HG03095 (cell line): ENCODE measurements around the gene CFAP57.
"Not testable (repeated sequence)": the region's sequence is repeated elsewhere in the genome, so short reads cannot be mapped to it uniquely, and the experiment has no call there.

Source experiments
- ATAC-seq: cut with Tn5 transposase; IDR thresholded peaks from one replicate; pipeline ENCODE4 v1.9.1; 2021; ENCODE audit warnings: moderate library complexity; ENCODE audit not compliant: unreplicated experiment

Gene CFAP57

DNA sequence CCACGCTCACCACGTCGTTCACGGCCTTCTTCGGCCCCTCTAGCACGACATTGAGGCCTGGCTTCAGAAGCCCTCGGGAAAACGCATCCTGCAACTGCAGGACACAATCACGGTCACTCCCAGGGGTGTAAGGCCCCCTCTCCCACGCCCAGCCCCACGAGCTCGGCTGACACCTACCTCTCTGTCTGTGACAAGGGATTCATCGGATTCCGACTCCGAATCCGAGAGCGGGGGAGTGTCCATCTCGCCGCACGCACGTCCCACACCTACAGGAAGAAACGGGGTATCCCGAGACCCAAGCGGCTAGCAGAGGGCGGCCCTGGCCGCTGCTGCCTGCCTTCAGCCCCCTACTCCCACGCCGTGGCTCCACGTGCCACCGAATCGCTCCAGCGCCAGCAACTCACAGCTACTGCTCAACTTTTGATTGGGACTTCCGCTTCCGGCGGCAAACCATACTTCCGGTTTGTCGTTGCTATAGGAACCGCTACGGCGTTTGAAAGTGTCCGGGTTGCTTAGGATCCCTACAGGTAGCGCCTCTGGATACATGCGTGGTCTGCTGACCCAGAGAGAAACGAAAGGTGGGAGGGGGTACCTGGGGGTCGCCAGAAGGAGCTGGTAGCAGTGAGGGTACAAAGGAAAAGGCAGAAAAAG, at the start of gene CFAP57, which contains the start of gene EBNA1BP2:
TSS of gene CFAP57 (plus strand) at position 455 of the 651 bp plus-strand sequence. CDS start 424 bp downstream, outside the sequence.
TSS of gene EBNA1BP2 (minus strand) at position 415 of the 651 bp plus-strand sequence. CDS start at position 243, 172 bp downstream.
- peak; percentile 87 for ATAC-seq

DNA sequence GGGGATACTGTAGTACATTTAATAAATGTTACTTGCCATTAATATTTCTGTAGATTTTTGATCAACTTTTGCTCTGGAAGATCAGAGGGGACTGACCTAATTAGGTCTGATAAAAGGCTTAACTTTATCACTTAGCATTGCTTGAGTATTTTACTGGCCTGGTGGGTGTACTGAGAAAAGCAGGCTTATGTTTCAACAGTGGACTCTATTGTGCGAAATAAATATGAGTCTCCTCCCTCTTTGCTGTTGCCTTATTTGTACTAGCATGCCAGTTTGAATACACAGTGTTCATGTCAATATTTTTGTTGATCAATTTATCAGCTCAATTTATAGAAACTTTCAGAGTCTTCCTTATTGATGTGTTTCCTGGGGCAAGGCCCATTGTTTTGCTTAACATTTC, 49.1 kb upstream of the CFAP57 start:
- no peak for ATAC-seq

- no peak for ATAC-seq
These were observed 43.3 kb upstream of the CFAP57 start for GRCh38 chr1:43128816-43129215.

GRCh38 chr1:43129426-43129825, 42.7 kb upstream of the CFAP57 start:
- ATAC-seq, result no peak

DNA sequence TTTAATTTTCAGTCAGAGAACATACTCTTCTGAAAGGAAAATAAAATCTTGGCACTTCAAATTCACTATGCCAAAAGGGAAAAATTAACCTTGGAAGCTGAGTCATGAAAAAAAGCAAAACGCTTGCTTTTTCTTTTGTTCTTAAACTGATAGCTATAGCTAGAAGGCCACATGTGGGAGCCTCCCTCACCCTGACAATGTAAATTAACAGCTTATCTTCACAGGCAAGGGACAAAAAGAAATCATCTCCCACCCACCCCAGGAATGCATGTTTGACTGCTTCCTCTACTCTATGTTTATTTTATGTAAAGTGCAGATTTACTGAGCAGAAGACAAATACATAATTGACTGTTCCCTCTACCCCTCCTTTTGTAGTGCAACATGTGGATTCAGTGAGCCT, 38.1 kb upstream of the CFAP57 start:
- no peak for ATAC-seq

DNA sequence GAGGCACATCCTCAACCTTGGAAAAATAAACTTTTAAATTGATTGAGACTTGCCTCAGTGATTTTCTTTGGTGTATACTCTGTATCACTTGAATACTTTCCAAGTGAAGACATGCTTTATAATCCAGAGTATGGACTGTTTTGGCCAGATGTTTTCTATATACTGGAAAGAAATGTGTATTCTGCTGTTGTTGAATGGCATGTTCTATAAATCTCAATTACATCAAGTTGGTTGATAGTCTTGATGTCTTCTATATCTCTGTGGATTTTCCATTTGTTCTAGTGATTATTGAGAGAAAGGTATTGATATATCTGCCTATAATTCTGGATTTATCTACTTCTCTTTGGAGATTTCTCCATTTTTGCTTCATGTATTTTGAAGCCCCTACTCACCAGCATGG, 37.5 kb upstream of the CFAP57 start:
- ATAC-seq, result no peak

DNA sequence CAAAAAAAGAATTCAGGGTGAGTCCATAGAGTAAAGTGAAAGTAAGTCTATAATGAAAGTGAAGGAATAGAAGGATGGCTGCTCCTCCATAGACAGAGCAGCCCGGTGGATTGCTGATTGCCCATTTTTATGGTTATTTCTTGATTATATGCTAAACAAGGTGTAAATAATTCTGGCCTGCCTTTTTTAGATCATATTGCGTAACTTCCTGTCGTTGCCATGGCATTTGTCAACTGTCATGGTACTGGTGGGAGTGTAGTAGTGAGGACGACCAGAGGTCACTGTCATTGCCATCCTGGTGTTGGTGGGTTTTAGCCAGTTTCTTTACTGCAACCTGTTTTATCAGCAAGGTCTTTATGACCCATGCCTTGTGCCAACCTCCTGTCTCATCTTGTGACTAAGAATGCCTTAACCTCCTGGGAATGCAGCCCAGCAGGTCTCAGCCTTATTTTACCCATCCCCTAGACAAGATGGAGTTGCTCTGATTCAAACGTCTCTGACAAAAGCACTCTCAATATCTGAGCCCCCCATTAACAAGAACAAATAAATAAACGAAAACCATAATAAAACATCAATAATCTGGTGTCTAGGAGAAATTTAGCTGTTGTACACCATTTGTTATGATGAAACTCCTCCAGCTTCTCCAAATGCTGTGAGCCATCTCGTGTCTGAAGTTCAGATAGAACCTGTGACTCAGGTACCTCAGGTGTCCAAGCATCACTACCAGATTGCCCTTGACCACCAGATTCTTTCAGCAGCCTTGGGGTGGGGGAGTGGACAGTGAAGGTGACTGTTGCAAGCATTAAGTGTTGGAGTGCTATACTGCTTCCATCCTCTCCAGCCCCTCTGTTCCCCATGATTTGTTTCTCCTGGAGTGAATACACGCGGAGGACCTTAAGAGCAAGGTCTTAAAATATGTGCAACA, 36.0 kb upstream of the CFAP57 start:
- no peak for ATAC-seq

- no peak for ATAC-seq
These were observed 34.6 kb upstream of the CFAP57 start for GRCh38 chr1:43137445-43138052.

DNA sequence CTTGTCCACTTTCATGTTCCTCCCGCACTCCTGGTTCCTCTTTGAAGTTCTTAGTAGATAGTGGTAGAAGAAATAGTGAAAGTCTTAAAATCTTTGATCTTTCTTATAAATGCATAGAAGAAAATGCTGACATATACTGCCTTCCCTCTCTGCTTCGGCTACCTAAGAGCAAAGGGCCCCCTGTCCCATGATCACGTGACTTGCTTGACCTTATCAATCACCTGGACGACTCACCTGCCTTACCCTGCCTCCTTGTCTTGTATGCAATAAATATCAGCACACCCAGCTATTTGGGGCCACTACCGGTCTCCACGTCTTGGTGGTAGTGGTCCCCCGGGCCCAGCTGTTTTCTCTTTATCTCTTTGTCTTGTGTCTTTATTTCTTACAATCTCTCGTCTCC, 32.8 kb upstream of the CFAP57 start:
- not testable (repeated sequence) for ATAC-seq

DNA sequence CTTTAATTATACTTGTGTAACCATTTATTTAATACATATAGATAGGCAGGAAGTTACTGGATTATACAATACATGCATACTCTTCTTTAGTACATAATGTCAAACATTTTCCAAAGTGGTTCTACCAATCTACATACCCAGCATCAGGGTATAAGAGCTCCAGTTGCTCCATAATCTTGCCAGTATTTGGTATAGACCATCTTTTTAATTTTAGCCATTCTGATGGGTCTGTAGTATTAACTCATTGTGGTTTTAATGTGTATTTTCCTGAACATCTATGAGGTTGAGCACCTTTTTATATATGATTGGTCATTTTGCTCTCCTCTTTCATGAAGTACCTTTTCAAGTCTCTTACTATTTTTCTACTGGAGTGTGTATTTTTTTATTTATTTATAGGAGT, 32.1 kb upstream of the CFAP57 start:
- ATAC-seq, result no peak

DNA sequence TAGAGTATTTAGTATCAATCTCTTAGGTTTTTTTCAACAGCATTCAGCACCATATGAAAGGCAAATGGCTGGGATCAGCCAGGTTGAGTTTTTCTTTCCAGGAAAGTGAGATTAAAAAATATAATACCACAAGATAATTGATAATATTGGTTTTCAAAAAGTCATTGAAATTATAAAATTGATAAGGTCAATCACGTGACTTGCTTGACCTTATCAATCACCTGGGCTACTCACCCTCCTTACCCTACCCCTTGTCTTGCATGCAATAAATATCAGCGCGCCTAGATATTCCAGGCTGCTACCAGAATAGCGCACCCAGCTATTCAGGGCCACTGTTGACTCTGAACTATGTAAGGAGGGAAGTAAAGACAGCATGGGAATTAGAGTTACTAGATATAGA, 31.5 kb upstream of the CFAP57 start:
- no peak for ATAC-seq

DNA sequence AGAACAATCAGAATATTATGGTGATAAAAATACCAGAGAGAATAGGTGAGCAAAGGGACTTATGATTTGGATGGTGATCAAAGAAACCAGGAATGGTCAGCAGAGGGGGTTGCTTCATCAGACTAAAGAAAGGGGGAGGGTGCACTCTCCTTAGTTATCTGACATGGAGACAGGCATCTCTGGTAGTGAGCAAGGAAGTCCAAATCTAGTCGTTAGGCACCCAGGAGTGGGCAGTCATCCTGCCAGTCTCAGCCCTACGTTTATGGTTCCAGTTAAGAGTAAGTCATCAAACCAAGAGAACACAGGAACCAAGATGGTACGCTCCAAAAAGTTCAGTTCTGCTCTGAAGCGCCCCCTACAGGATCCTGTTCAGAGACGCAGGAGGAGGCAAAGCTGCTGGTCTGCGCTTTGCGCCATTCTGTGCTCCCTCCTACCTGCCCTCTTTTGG, 28.7 kb upstream of the CFAP57 start:
- ATAC-seq, result no peak

GRCh38 chr1:43144237-43144636, 27.9 kb upstream of the CFAP57 start:
- ATAC-seq, result no peak

DNA sequence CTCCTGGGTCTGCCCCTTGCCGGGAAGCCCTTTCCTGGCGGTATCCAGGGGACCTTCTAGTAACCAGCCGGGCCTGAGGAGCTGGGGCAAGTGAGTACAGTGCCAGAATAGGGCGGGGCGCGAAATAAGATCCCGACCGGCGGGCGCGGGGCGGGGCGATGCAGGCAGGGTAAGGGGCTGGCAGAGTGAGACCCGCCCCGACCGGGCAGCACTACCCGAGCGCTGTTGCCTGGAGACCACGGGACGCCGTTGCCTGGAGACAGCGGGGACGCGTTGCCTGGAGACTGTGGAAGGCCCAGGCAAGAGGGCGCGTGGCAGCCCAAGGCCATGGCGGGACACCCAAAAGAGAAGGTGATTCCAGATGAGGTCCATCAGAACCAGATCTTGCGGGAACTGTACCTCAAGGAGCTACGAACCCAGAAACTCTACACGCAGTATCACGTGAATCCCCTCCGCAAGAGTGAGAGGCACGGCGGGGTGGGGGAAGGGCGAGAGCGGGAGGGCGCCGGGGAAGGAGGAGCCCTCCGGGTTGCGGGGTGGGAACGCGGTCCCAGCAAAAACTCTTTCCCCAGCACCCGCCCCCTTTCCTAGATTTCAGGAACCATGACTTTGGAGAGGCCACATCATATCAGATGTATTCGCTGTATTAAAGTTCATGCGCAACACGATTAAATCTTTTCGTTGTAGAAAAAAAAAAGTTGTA, 24.4 kb upstream of the CFAP57 start:
- ATAC-seq, result no peak

- ATAC-seq, result no peak
These were observed 22.2 kb upstream of the CFAP57 start for GRCh38 chr1:43149889-43150288.

DNA sequence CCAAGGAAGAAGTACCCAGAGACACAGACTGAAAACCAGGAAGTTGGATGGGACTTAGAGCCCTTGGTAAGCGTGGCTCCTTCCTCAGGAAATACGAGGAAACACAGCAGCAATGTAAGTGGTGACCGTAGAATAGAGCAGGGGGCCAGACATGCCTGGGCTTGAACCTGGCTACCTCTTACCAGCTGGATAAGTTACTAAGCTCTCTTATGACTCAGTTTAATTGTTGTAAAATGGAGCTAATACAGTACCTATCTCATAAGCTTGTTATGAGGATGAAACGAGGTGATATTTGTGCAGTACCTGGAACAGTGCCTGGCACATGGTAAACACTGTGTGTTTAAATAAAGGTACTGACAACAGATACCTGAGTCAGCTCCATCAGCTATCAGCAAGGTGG, 19.3 kb upstream of the CFAP57 start:
- ATAC-seq, result no peak

DNA sequence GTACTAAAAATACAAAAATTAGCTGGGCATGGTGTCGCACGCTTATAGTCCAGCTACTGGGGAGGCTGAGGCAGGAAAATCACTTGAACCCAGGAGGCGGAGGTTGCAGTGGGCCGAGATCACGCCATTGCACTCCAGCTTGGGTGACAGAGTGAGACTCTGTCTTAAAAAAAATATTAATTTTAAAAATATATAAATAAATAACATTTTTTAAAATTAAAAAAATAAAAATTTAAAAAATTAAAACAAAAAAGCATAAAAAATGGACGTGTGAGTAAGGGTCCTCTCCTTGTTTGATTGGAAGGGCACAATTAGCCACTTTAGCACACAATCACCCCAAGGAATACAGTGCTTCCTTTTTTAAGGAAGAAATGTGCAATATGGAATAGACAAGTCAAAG, 18.7 kb upstream of the CFAP57 start:
- no peak for ATAC-seq

GRCh38 chr1:43156026-43156425, 16.1 kb upstream of the CFAP57 start:
- no peak for ATAC-seq

DNA sequence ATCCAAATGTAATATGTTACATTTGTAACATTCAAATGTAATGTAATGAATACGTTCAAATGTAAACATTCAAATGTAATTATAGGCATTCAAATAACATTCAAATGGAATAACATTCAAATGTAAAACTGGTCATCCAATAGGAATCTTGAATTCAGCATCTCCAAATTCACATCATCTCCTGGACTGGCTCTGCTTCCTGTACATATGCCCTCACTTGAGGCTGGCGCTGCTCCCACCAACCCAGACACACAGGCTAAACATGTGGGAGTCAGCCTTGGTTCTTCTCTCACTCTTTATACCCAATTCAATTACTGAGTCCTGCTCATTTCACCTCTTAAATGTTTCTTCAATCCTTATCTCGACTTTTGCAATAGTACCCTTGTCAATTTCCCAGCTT, 7.0 kb upstream of the CFAP57 start:
- no peak for ATAC-seq

DNA sequence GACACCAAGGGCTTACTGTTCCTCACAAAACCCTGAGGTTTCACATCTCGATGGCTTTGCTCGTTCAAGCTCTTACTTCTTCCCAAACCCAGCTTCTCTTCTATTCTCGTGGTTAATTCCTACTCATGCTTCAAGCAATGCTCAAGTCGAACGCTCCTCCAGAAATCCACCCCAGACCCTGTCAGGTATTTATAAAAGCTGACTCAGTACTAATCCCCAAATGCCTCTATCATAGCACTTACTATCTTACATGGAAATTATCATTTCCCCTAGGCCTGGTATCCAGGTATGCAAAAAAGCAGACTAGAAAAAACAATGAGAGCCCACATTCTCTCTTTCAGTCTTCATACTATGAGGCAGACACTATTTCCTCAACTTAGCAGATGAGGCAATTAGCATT, 6.4 kb upstream of the CFAP57 start:
- no peak for ATAC-seq

DNA sequence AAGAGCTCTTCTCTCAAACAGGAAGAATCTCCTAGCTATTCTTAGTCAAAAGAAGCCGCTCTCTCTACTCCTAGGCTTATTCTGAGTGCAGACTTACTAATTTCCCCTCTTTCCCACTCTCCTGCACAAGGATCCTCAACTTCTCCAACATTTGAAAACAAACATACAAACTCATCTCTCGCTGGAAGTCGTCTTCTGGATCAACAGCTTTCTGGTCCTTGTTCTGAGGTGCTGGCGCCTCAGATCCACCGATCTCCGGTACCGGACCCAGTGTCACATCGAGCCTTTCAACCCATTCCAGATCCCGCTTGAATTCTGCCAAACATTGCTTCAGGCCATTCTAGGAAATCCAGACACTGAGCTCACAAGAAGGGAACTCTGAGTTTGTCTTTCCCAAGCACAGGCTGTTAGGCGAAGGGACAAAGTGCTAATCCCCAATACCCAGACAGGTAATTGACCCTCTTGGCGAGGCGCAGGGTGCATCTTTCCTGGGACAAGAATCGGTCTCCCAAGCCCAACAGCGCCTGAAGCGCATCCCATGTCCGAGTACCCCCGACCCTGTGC, 736 bp upstream of the CFAP57 start:
- no peak for ATAC-seq
